ENCODE data around the gene TRABD2B. TPM values are rescaled to one million over a fixed set of nuclear protein-coding genes. Genes with fewer than 3 reads are reported as not detected.
A peak's percentile ranks its signal among the peaks of the same experiment; 100 is the strongest.

TRABD2B gene
- total RNA-seq, 1 donor from 2014 or later: 0.89 TPM

GRCh38 chr1:48026701-48027532, 29.7 kb upstream of the TRABD2B start:
- H3K36me3 Mint-ChIP-seq (ENCODE audit: low read depth, unreplicated experiment): no peaks in the 10 kb centered on the region
- no peak for FAIRE-seq
- H3K27me3 Mint-ChIP-seq (ENCODE audit: low read depth, unreplicated experiment): peaks cover 4% of the 10 kb centered on the region
- Histone ChIP-seq H3K9ac (ENCODE audit: low read length) (no peak overlapping the region), H3K4me1 (ENCODE audit: insufficient read depth, low read length) (no peaks in the 10 kb centered on the region), H3K27ac (ENCODE audit: low read depth, low read length) (no peak overlapping the region), H3K9me3 (ENCODE audit: insufficient read depth, low read depth, low read length) (no peaks in the 10 kb centered on the region), H4K20me1 (ENCODE audit: insufficient read depth, low read length) (no peaks in the 10 kb centered on the region), H3K4me2 (ENCODE audit: low read length) (no peak overlapping the region), H3K4me3 (ENCODE audit: insufficient read depth, low read depth, low read length) (no peak overlapping the region), H2AFZ (ENCODE audit: low read depth, low read length) (no peak overlapping the region), H3K27me3 (ENCODE audit: insufficient read depth, low read length) (peaks cover 2% of the 10 kb centered on the region), H3K36me3 (ENCODE audit: insufficient read depth, low read length) (no peaks in the 10 kb centered on the region), H3K79me2 (ENCODE audit: insufficient read depth, low read length) (no peaks in the 10 kb centered on the region)
- no peak overlapping the region for H3K27ac Mint-ChIP-seq (ENCODE audit: unreplicated experiment)
- no peak for TF ChIP-seq CTCF (IDR thresholded peaks at IDR 0.05; ENCODE audit: insufficient read depth, low read depth, low read length)
- TF ChIP-seq EZH2 (IDR thresholded peaks at IDR 0.05; ENCODE audit: insufficient read depth, low read length): no peak
- peaks cover 2% of the 10 kb centered on the region for H3K9me3 Mint-ChIP-seq (ENCODE audit: unreplicated experiment)
- H3K4me1 Mint-ChIP-seq (ENCODE audit: low read depth, unreplicated experiment): peaks cover 11% of the 10 kb centered on the region
- H3K4me3 Mint-ChIP-seq (ENCODE audit: unreplicated experiment): no peak overlapping the region
- no peak for DNase-seq (ENCODE audit: low read depth)

GRCh38 chr1:48026275-48026674, 29.1 kb upstream of the TRABD2B start:
- Mint-ChIP-seq H3K9me3 (ENCODE audit: unreplicated experiment) (no peaks in the 10 kb centered on the region), H3K4me1 (ENCODE audit: low read depth, unreplicated experiment) (peaks cover 9% of the 10 kb centered on the region), H3K27me3 (ENCODE audit: low read depth, unreplicated experiment) (peaks cover 8% of the 10 kb centered on the region), H3K27ac (ENCODE audit: unreplicated experiment) (peak overlapping the region; percentile 51), H3K4me3 (ENCODE audit: unreplicated experiment) (no peak overlapping the region), H3K36me3 (ENCODE audit: low read depth, unreplicated experiment) (no peaks in the 10 kb centered on the region)
- Histone ChIP-seq H2AFZ (ENCODE audit: low read depth, low read length) (no peak overlapping the region), H3K9me3 (ENCODE audit: insufficient read depth, low read depth, low read length) (no peaks in the 10 kb centered on the region), H3K79me2 (ENCODE audit: insufficient read depth, low read length) (no peaks in the 10 kb centered on the region), H3K4me2 (ENCODE audit: low read length) (no peak overlapping the region), H4K20me1 (ENCODE audit: insufficient read depth, low read length) (no peaks in the 10 kb centered on the region), H3K4me3 (ENCODE audit: insufficient read depth, low read depth, low read length) (no peak overlapping the region), H3K4me1 (ENCODE audit: insufficient read depth, low read length) (no peaks in the 10 kb centered on the region), H3K27me3 (ENCODE audit: insufficient read depth, low read length) (peaks cover 2% of the 10 kb centered on the region), H3K36me3 (ENCODE audit: insufficient read depth, low read length) (no peaks in the 10 kb centered on the region), H3K27ac (ENCODE audit: low read depth, low read length) (no peak overlapping the region), H3K9ac (ENCODE audit: low read length) (no peak overlapping the region)
- no peak for DNase-seq (ENCODE audit: low read depth)
- FAIRE-seq: no peak
- TF ChIP-seq CTCF (IDR thresholded peaks at IDR 0.05; ENCODE audit: insufficient read depth, low read depth, low read length): no peak
- TF ChIP-seq EZH2 (IDR thresholded peaks at IDR 0.05; ENCODE audit: insufficient read depth, low read length): no peak

GRCh38 chr1:48025076-48025475, 27.9 kb upstream of the TRABD2B start:
- no peak overlapping the region for H3K4me3 Mint-ChIP-seq (ENCODE audit: unreplicated experiment)
- H3K27ac Mint-ChIP-seq (ENCODE audit: unreplicated experiment): no peak overlapping the region
- peaks cover 9% of the 10 kb centered on the region for H3K4me1 Mint-ChIP-seq (ENCODE audit: low read depth, unreplicated experiment)
- TF ChIP-seq CTCF (IDR thresholded peaks at IDR 0.05; ENCODE audit: insufficient read depth, low read depth, low read length) (no peak), EZH2 (IDR thresholded peaks at IDR 0.05; ENCODE audit: insufficient read depth, low read length) (no peak)
- Histone ChIP-seq H4K20me1 (ENCODE audit: insufficient read depth, low read length) (no peaks in the 10 kb centered on the region), H3K4me2 (ENCODE audit: low read length) (no peak overlapping the region), H3K9ac (ENCODE audit: low read length) (no peak overlapping the region), H3K36me3 (ENCODE audit: insufficient read depth, low read length) (no peaks in the 10 kb centered on the region), H3K4me3 (ENCODE audit: insufficient read depth, low read depth, low read length) (no peak overlapping the region), H3K4me1 (ENCODE audit: insufficient read depth, low read length) (no peaks in the 10 kb centered on the region), H3K27me3 (ENCODE audit: insufficient read depth, low read length) (peaks cover 2% of the 10 kb centered on the region), H2AFZ (ENCODE audit: low read depth, low read length) (no peak overlapping the region), H3K27ac (ENCODE audit: low read depth, low read length) (no peak overlapping the region), H3K79me2 (ENCODE audit: insufficient read depth, low read length) (no peaks in the 10 kb centered on the region), H3K9me3 (ENCODE audit: insufficient read depth, low read depth, low read length) (no peaks in the 10 kb centered on the region)
- no peaks in the 10 kb centered on the region for H3K36me3 Mint-ChIP-seq (ENCODE audit: low read depth, unreplicated experiment)
- no peak for FAIRE-seq
- H3K27me3 Mint-ChIP-seq (ENCODE audit: low read depth, unreplicated experiment): peaks cover 15% of the 10 kb centered on the region
- no peak for DNase-seq (ENCODE audit: low read depth)
- no peaks in the 10 kb centered on the region for H3K9me3 Mint-ChIP-seq (ENCODE audit: unreplicated experiment)
